ENCODE data around the gene SOCS3.

Gene SOCS3

DNA sequence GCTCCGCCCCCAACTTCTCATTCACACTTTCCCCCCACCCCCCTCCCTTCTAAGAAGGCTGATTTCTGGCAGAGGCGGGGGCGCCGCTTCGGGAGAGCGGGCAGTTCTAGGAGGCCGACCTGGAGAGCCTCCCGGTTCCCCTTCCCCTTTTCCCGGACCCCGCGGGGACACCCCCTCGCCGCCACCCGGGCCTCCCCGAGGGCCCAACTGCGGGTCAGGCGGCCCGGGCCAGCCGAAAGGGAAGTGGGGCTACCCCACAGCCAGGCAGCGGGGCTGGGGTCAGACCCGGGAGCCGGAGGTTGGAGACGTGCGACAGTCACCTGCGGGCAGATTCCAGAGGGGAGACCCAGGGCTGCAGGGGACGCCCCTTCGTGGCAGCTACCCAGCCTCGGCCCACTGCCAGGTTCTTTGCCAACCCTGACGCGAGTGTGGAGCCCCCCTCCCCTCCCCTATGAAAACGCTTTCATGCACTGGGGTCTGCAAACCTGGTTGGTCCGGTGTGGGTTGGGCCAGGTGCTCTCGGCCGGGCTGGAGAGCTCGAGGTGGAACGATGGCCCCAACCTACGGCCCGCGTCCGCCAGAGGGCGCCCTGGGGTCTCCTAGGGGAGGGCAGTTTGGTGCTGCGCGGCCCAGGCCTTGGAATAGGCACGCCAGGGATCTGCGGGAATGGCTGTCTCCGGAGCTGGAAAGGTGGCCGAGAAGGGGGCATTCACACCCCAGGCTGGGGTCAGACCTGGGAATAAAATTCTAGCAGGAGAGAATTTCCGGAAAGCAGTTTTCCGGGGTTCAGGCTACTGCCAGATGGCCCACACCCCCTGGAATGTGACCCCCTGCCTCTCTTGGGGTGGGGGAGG, 721 bp upstream of the SOCS3 start:
- TF ChIP-seq POLR2AphosphoS5 (IDR thresholded peaks at IDR 0.05; ENCODE audit: borderline replicate concordance, low read depth, low read length) (no peak), EZH2 (IDR thresholded peaks at IDR 0.05) (no peak), FOXP2 (optimal IDR thresholded peaks at IDR 0.05; ENCODE audit: control extremely low read depth, extremely low read length, insufficient read depth) (no peak)
- Histone ChIP-seq H3K27ac (no peak overlapping the region), H3K4me3 (peak overlapping the region; percentile 82), H3K36me3 (ENCODE audit: insufficient read depth, low read length) (peaks cover 5% of the 10 kb centered on the region; the same call in 1 of the 2 replicates), H3K9ac (ENCODE audit: insufficient read length) (peak overlapping the region; percentile 76), H3K9me3 (ENCODE audit: low read depth, low read length) (no peaks in the 10 kb centered on the region)
- no peak for DNase-seq (ENCODE audit: low read depth, low spot score)

DNA sequence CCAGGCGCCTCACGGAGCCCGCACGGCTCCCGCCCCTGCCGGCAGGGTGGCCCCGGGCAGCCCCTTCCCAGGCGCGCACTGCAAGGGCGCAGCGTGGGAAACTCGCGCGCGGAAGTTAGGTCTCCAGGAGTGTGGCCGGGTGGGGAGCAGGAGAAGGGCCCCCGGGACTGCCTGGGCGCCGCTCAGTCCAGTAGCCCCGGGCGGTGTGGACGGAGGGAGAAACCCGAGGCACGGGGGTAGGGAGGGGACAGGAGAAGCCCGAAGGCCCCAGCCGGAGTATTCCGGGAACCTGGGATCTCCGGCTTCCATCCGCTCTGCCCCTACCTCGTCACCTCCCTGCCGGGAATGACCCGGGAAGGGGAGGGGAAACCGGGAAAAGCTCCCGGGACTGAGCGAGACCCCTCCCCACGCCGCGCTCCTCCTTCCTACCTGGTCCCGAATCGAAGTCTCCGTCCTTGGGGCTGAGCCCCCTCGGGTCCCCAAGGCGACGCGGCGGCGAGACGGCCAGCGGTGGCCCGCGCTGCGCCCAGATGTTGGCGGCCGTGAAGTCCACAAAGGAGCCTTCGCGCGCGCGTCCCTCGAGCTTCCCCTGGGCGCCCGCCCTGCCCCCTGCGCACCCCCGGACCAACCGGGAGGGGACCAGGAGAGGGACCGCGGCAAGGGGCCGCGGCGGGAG, 418 bp downstream of the SOCS3 start:
- Histone ChIP-seq H3K27ac (peak overlapping the region; percentile 42; the same call in 1 of the 2 replicates), H3K9me3 (ENCODE audit: low read depth, low read length) (no peaks in the 10 kb centered on the region), H3K36me3 (ENCODE audit: insufficient read depth, low read length) (peaks cover 5% of the 10 kb centered on the region; the same call in 1 of the 2 replicates), H3K4me3 (peak overlapping the region; percentile 82), H3K9ac (ENCODE audit: insufficient read length) (peak overlapping the region; percentile 87)
- TF ChIP-seq EZH2 (IDR thresholded peaks at IDR 0.05) (no peak), FOXP2 (optimal IDR thresholded peaks at IDR 0.05; ENCODE audit: control extremely low read depth, extremely low read length, insufficient read depth) (no peak), POLR2AphosphoS5 (IDR thresholded peaks at IDR 0.05; ENCODE audit: borderline replicate concordance, low read depth, low read length) (no peak)
- DNase-seq (ENCODE audit: low read depth, low spot score): no peak

DNA sequence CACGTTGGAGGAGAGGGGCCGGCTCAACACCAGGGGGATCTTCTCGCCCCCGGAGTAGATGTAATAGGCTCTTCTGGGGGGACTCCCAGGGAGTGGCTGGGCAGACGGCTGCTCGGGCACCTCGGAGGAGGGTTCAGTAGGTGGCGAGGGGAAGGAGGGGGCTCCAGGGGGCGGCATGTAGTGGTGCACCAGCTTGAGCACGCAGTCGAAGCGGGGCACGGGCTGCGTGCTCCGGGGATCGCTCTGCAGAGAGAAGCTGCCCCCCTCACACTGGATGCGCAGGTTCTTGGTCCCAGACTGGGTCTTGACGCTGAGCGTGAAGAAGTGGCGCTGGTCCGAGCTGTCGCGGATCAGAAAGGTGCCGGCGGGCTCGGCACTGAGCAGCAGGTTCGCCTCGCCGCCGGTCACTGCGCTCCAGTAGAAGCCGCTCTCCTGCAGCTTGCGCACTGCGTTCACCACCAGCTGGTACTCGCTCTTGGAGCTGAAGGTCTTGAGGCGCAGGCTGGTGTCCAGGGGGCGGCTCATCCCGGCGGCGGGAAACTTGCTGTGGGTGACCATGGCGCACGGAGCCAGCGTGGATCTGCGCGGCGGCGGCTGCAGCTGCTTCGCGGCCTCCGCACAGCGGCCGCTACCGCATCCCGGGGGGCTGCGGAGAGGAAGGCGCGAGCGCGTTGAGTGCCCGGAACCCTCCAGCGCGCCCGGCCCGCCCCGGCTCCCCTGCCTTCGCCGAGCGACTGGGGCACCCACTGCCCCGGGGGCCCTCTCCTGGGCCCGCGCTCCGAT, 1.1 kb downstream of the SOCS3 start:
- TF ChIP-seq POLR2AphosphoS5 (IDR thresholded peaks at IDR 0.05; ENCODE audit: borderline replicate concordance, low read depth, low read length) (no peak), FOXP2 (optimal IDR thresholded peaks at IDR 0.05; ENCODE audit: control extremely low read depth, extremely low read length, insufficient read depth) (no peak), EZH2 (IDR thresholded peaks at IDR 0.05) (no peak)
- peaks cover 5% of the 10 kb centered on the region; the same call in 1 of the 2 replicates for H3K36me3 ChIP-seq (ENCODE audit: insufficient read depth, low read length)
- H3K4me3 ChIP-seq: peak overlapping the region; percentile 82
- no peaks in the 10 kb centered on the region for H3K9me3 ChIP-seq (ENCODE audit: low read depth, low read length)
- no peak for DNase-seq (ENCODE audit: low read depth, low spot score)
- no peak overlapping the region for H3K27ac ChIP-seq
- H3K9ac ChIP-seq (ENCODE audit: insufficient read length): peak overlapping the region; percentile 87

DNA sequence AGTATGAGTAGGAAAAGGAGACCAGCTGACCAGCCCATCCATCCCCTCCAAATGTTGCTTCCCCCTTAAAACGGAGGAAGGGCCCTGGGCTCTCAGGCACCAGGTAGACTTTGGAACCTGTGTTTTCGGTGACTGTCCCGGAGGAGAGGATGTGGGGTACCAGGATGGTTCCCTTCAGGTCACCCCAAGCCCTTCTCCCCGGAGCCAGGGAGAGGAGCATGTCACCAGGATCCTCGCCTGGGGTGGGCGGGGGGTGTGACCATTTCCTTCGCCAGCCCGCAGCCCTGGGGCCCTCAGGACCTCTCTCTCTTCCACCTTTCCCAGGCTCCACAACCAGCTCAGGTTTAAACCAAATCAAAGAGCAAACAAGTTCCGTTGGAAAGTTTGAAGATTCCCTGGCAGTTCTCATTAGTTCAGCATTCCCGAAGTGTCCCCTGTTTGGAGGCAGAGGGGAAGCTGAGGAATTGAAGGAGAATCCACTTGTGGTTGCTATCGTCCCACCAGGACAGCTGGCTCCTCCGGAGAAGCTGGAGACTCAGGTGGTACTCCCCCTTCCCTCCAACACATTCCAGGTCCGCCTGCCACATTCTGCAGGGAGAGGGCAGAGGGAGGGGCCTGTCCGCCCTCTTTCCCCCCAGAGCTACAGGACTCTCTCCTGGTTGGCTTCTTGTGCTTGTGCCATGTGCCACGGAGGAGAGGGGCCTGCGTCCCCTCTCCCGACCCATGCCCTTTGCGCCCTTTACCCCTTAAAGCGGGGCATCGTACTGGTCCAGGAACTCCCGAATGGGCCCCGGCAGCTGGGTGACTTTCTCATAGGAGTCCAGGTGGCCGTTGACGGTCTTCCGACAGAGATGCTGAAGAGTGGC, 2.0 kb downstream of the SOCS3 start:
- DNase-seq (ENCODE audit: low read depth, low spot score): no peak
- H3K27ac ChIP-seq: no peak overlapping the region
- no peak for TF ChIP-seq FOXP2 (optimal IDR thresholded peaks at IDR 0.05; ENCODE audit: control extremely low read depth, extremely low read length, insufficient read depth)
- no peak for TF ChIP-seq POLR2AphosphoS5 (IDR thresholded peaks at IDR 0.05; ENCODE audit: borderline replicate concordance, low read depth, low read length)
- no peak for TF ChIP-seq EZH2 (IDR thresholded peaks at IDR 0.05)
- H3K9ac ChIP-seq (ENCODE audit: insufficient read length): no peak overlapping the region
- H3K36me3 ChIP-seq (ENCODE audit: insufficient read depth, low read length): peaks cover 5% of the 10 kb centered on the region; the same call in 1 of the 2 replicates
- no peaks in the 10 kb centered on the region for H3K9me3 ChIP-seq (ENCODE audit: low read depth, low read length)
- H3K4me3 ChIP-seq: peak overlapping the region; percentile 82

DNA sequence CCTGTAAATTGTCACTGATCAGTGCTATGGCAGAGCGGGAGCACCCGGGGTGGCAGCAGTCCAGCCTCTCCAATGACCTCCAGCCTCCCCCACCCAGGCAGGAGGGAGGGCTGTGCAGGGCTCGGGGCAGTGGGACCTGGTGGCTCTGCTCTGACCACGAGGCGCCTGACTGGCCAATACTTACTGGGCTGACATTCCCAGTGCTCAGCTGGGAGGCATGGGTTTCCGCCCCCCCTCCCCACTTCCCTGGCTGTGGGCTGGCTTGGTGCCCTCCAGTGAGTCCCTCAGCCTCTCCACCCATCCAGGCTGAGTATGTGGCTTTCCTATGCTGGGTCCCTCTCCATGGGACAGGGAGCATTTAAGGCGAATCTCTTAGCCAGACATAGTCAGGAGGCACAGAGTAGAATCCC, 2.7 kb downstream of the SOCS3 start:
- Histone ChIP-seq H3K4me3 (0 out of 2 replicates have a peak overlapping the region, but pooled peaks have one; percentile 18), H3K9me3 (ENCODE audit: low read depth, low read length) (no peaks in the 10 kb centered on the region), H3K27ac (no peak overlapping the region), H3K36me3 (ENCODE audit: insufficient read depth, low read length) (peaks cover 5% of the 10 kb centered on the region; the same call in 1 of the 2 replicates), H3K9ac (ENCODE audit: insufficient read length) (no peak overlapping the region)
- TF ChIP-seq EZH2 (IDR thresholded peaks at IDR 0.05) (no peak), FOXP2 (optimal IDR thresholded peaks at IDR 0.05; ENCODE audit: control extremely low read depth, extremely low read length, insufficient read depth) (no peak), POLR2AphosphoS5 (IDR thresholded peaks at IDR 0.05; ENCODE audit: borderline replicate concordance, low read depth, low read length) (no peak)
- no peak for DNase-seq (ENCODE audit: low read depth, low spot score)

DNA sequence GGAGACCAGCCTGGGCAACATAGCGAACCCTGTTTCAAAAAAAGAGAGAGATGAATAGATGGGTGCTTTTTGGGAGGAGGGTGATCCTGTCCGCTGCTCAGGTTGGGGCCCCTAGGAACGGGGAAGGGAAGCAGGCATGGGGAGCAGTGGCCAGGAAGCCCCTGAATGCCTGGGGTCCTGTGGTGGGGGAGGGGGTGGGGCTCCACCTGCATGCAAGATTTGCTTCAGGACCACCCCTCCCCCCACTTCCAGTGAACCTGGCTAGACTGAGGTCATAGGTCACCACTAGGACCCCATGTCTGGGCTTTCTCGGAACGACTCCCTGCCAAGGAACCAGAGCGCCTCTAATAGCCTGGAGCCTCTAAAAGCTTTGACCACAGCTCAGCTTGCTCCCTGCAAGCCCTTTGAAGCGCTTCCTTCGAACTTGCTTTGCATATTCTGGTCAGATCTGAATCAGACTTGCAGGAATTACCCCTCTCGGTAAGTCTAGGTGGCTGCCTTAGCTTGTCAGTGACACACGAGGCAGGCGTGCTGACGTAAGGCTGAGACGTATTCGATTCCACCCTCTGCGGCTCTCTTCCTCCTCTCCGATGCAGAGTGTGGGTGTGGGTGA, 3.7 kb downstream of the SOCS3 start:
- H3K4me3 ChIP-seq: peak overlapping the region; percentile 42
- DNase-seq (ENCODE audit: low read depth, low spot score): peak; percentile 39
- no peaks in the 10 kb centered on the region for H3K9me3 ChIP-seq (ENCODE audit: low read depth, low read length)
- TF ChIP-seq FOXP2 (optimal IDR thresholded peaks at IDR 0.05; ENCODE audit: control extremely low read depth, extremely low read length, insufficient read depth) (no peak), POLR2AphosphoS5 (IDR thresholded peaks at IDR 0.05; ENCODE audit: borderline replicate concordance, low read depth, low read length) (no peak), EZH2 (IDR thresholded peaks at IDR 0.05) (no peak)
- no peak overlapping the region for H3K27ac ChIP-seq
- no peak overlapping the region for H3K9ac ChIP-seq (ENCODE audit: insufficient read length)
- H3K36me3 ChIP-seq (ENCODE audit: insufficient read depth, low read length): peaks cover 5% of the 10 kb centered on the region; the same call in 1 of the 2 replicates

DNA sequence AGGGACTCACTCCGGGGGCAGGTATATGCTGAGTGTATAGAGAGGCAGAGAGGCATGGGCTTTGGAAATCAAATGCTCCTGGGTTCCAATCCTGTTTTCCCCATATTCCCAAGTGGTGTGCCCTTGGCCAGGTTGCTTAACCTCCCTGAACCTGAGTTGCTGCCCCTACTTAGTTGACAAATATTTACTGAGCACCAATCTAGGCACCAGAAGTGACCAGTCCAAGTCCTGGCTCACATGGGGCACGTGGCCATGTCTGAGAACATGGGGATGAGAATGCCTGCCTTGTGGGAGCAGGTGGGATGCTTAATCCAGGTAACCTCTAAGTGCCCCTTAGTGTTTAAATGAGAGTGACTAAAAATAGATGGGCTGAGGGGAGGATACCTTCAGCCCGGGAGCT, 4.2 kb downstream of the SOCS3 start:
- H3K9me3 ChIP-seq (ENCODE audit: low read depth, low read length): no peaks in the 10 kb centered on the region
- H3K36me3 ChIP-seq (ENCODE audit: insufficient read depth, low read length): peaks cover 5% of the 10 kb centered on the region; the same call in 1 of the 2 replicates
- H3K9ac ChIP-seq (ENCODE audit: insufficient read length): no peak overlapping the region
- H3K4me3 ChIP-seq: no peak overlapping the region
- no peak overlapping the region for H3K27ac ChIP-seq
- no peak for DNase-seq (ENCODE audit: low read depth, low spot score)
- TF ChIP-seq POLR2AphosphoS5 (IDR thresholded peaks at IDR 0.05; ENCODE audit: borderline replicate concordance, low read depth, low read length) (no peak), FOXP2 (optimal IDR thresholded peaks at IDR 0.05; ENCODE audit: control extremely low read depth, extremely low read length, insufficient read depth) (no peak), EZH2 (IDR thresholded peaks at IDR 0.05) (no peak)

Data from SK-N-MC (cell line).